B cell (primary cell): ENCODE data around the gene ADCY10. TPM values are rescaled to one million over a fixed set of nuclear protein-coding genes. Genes with fewer than 3 reads are reported as not detected.

Experiments
- ATAC-seq: fragments of 200-7000 bp; cut with Tn5 transposase; one replicate; pipeline ENCODE4 v1.10.0; 2021; ENCODE audit warnings: low read depth, mild to moderate bottlenecking, moderate number of reproducible peaks, moderate library complexity
- CTCF ChIA-PET: fragments of 350-600 bp; sonication (Branson Sonifier 250); formaldehyde crosslinking; loops from one replicate; lab custom pipeline; 2021; ENCODE audit warnings: antibody characterized with exemption, inconsistent platforms; lab: Charles Lee
- POLR2A ChIA-PET: fragments of 350-600 bp; sonication (Branson Sonifier 250); formaldehyde crosslinking; loops from one replicate; lab custom pipeline; 2021; ENCODE audit warnings: antibody characterized with exemption; lab: Charles Lee
- DNase-seq: peaks from one replicate; pipeline ENCODE4 v3.0.0; 2013
- H2AFZ ChIP-seq: 2 replicates; pipeline ENCODE4 v1.6.1; 2012; ENCODE audit warnings: mild to moderate bottlenecking, low read depth, low read length; ENCODE audit not compliant: insufficient read depth, poor library complexity, severe bottlenecking
- H3K27ac ChIP-seq, 2 donors: 1 replicate in 1 of 2; 2 replicates in 1 of 2; pipeline ENCODE4 v1.5.1; 2012 to 2013; ENCODE audit warnings: low read length in 2 of 2, mild to moderate bottlenecking in 2 of 2, moderate library complexity in 1 of 2
- H3K27me3 ChIP-seq, 4 experiments: fragments of 200-600 bp in 1 of 4; sonication (generic) in 1 of 4; replicated peaks in 1 of 4; 1 replicate in 2 of 4; 2 replicates in 2 of 4; pipeline versions ENCODE4 v1.6.1 to v1.7.0; 2013 to 2016; ENCODE audit warnings: low read length in 3 of 4, mild to moderate bottlenecking in 2 of 4, mixed read lengths in 1 of 4, moderate library complexity in 1 of 4; ENCODE audit not compliant: insufficient read depth in 4 of 4, control insufficient read depth in 3 of 4; ENCODE audit errors: control extremely low read depth in 1 of 4
- H3K36me3 ChIP-seq, 2 experiments: replicated peaks in 1 of 2; 1 replicate in 1 of 2; 2 replicates in 1 of 2; pipeline versions ENCODE4 v1.6.1 to v1.7.1; 2013; ENCODE audit warnings: low read length in 1 of 2; ENCODE audit not compliant: insufficient read depth in 2 of 2, control insufficient read depth in 1 of 2; ENCODE audit errors: control extremely low read depth in 1 of 2, extremely low read depth in 1 of 2
- H3K4me1 ChIP-seq, 2 donors: fragments of 200-600 bp in 1 of 2; sonication (generic) in 1 of 2; 1 replicate in 1 of 2; 2 replicates in 1 of 2; pipeline versions ENCODE4 v1.5.1 to v1.6.1; 2013 to 2017; ENCODE audit warnings: low read length in 2 of 2; ENCODE audit not compliant: control insufficient read depth in 2 of 2, insufficient read depth in 2 of 2
- H3K4me2 ChIP-seq: replicated peaks from 2 replicates; pipeline ENCODE3; 2012; ENCODE audit warnings: mild to moderate bottlenecking, low read depth, low read length; ENCODE audit not compliant: poor library complexity, severe bottlenecking
- H3K4me3 ChIP-seq, 5 experiments: fragments of 200-600 bp in 1 of 5; sonication (generic) in 1 of 5; 1 replicate in 3 of 5; 2 replicates in 2 of 5; pipeline versions ENCODE4 v1.5.1 to v1.7.0; 2011 to 2016; ENCODE audit warnings: low read length in 4 of 5, mild to moderate bottlenecking in 4 of 5, low read depth in 2 of 5, control low read depth in 1 of 5, moderate library complexity in 1 of 5; ENCODE audit not compliant: insufficient read depth in 1 of 5; ENCODE audit errors: control extremely low read depth in 1 of 5, extremely low read depth in 1 of 5
- H3K79me2 ChIP-seq: fragments of 200-600 bp; sonication (generic); one replicate; pipeline ENCODE4 v1.6.0; 2016; ENCODE audit warnings: low read length; ENCODE audit not compliant: control insufficient read depth, insufficient read depth
- H3K9ac ChIP-seq: fragments of 200-600 bp; sonication (generic); 2 replicates; pipeline ENCODE4 v1.6.1; 2017; ENCODE audit warnings: mild to moderate bottlenecking, low read length, moderate library complexity
- H3K9me3 ChIP-seq, 3 donors: one replicate each; pipeline versions ENCODE4 v1.6.1 to v1.7.1; 2013; ENCODE audit warnings: low read length in 2 of 3; ENCODE audit not compliant: control insufficient read depth in 2 of 3, insufficient read depth in 1 of 3; ENCODE audit errors: control extremely low read depth in 1 of 3
- H4K20me1 ChIP-seq: 2 replicates; pipeline ENCODE4 v1.6.0; 2012; ENCODE audit warnings: mild to moderate bottlenecking, low read length; ENCODE audit not compliant: insufficient read depth, control insufficient read depth, poor library complexity, severe bottlenecking
- H3K27ac Mint-ChIP-seq: one replicate; pipeline ENCODE4 v1.8.0; 2021; ENCODE audit warnings: mixed read lengths
- H3K27me3 Mint-ChIP-seq: one replicate; pipeline ENCODE4 v1.8.0; 2021; ENCODE audit warnings: mixed read lengths
- H3K4me1 Mint-ChIP-seq: one replicate; pipeline ENCODE4 v1.8.0; 2021; ENCODE audit warnings: mixed read lengths
- H3K4me3 Mint-ChIP-seq: one replicate; pipeline ENCODE4 v1.8.0; 2021; ENCODE audit warnings: mixed read lengths
- H3K9me3 Mint-ChIP-seq: one replicate; pipeline ENCODE4 v1.8.0; 2022; ENCODE audit warnings: mixed read lengths; ENCODE audit not compliant: insufficient read depth
- CTCF ChIP-seq: fragments of 200-600 bp; IDR thresholded peaks from one replicate; pipeline ENCODE4 v1.8.0; 2022; ENCODE audit warnings: antibody characterized with exemption, mild to moderate bottlenecking
- EZH2 ChIP-seq: IDR thresholded peaks from 2 replicates; pipeline ENCODE4 v1.6.1; 2012; ENCODE audit warnings: borderline replicate concordance, low read depth, mild to moderate bottlenecking, moderate library complexity, low read length; ENCODE audit not compliant: insufficient read depth, poor library complexity, severe bottlenecking
- WGBS: methylation state at CpG from one replicate; pipeline ENCODE4 v1.1.5; 2013; ENCODE audit warnings: missing lambda C conversion rate; ENCODE audit not compliant: insufficient coverage; 5-methylcytosine and 5-hydroxymethylcytosine counted together
- intact Hi-C: fragments of 100-400 bp; cut with micrococcal nuclease; formaldehyde crosslinking; loops from one replicate; pipeline ENCODE4 v1.10.0; 2022
- polyA plus RNA-seq: library from polyadenylated mRNA; depleted of rRNA; stranded (reverse); fragments of >200 nt; gene quantifications from 2 replicates; pipeline ENCODE4 v1.2.3, GENCODE V29; 2012
- total RNA-seq, 2 donors: library from RNA; stranded (reverse); fragments of 120-200 nt in 1 of 2; gene quantifications; 1 replicate in 1 of 2; 2 replicates in 1 of 2; pipeline versions ENCODE4 v1.2.3 to v1.2.4, GENCODE V29; 2013 to 2022

Gene ADCY10
- total and polyA plus RNA-seq, 2 donors (not counting 1 experiment from before 2014, with no cell fraction given) = 0.15 TPM; not detected in 1

GRCh38 chr1:167904652-167905130 lies 9.2 kb downstream of the ADCY10 start:
- Histone ChIP-seq H3K36me3 (no peaks in the 10 kb centered on the region), H3K9ac (no peak overlapping the region), H3K4me2 (no peak overlapping the region), H3K27ac (no peak overlapping the region), H3K79me2 (no peaks in the 10 kb centered on the region), H3K9me3 (peaks cover 1 to 6% (median 5%) of the 10 kb centered on the region in 3 donors), H3K4me3 (no peak overlapping the region), H3K27me3 (no peaks in the 10 kb centered on the region), H2AFZ (no peak overlapping the region), H3K4me1 (no peaks in the 10 kb centered on the region), H4K20me1 (no peaks in the 10 kb centered on the region)
- H3K27me3 Mint-ChIP-seq = peaks cover 3% of the 10 kb centered on the region
- no peak overlapping the region for H3K27ac Mint-ChIP-seq
- no peaks in the 10 kb centered on the region for H3K9me3 Mint-ChIP-seq
- DNase-seq = no peak
- no peak for ATAC-seq
- H3K4me1 Mint-ChIP-seq = no peaks in the 10 kb centered on the region
- POLR2A ChIA-PET = no interaction called here
- intact Hi-C loops = no loop called here
- no peak for TF ChIP-seq EZH2
- no peak for TF ChIP-seq CTCF
- CTCF ChIA-PET = no interaction called here
- H3K4me3 Mint-ChIP-seq = no peak overlapping the region
- whole genome bisulfite sequencing = 100% methylated on average over 2 of the region's 4 CpGs

DNA sequence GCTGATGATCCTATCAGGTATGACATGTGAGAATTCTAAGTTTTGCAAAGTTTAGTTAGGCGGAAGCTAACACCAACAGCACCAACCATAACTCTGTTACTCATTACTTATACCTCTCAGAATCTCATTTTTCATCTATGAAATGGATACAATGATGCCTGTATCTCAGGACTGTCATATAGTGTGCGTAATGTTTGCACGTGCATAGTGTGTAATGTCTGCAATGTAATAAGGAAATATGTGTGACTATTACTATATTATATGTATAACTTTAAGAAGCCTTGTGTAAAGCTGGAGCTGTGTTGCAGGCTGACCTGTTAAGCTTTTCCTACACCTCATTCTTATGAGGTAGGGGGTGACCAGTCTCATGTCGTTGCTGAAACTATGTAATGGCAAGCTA lies 13.0 kb downstream of the ADCY10 start:
- Histone ChIP-seq H4K20me1 (no peaks in the 10 kb centered on the region), H3K36me3 (no peaks in the 10 kb centered on the region), H3K4me2 (no peak overlapping the region), H3K27ac (no peak overlapping the region), H3K9me3 (no peaks in the 10 kb centered on the region), H3K4me1 (no peaks in the 10 kb centered on the region), H3K79me2 (no peaks in the 10 kb centered on the region), H3K9ac (no peak overlapping the region), H3K27me3 (no peaks in the 10 kb centered on the region), H3K4me3 (no peak overlapping the region), H2AFZ (no peak overlapping the region)
- TF ChIP-seq CTCF (no peak), EZH2 (no peak)
- ATAC-seq (no peak), DNase-seq (no peak)
- H3K27me3 Mint-ChIP-seq = no peaks in the 10 kb centered on the region
- WGBS = no CpG with 5 or more reads among the region's 4 CpGs
- ChIA-PET CTCF (no interaction called here), POLR2A (no interaction called here)
- H3K9me3 Mint-ChIP-seq = no peaks in the 10 kb centered on the region
- intact Hi-C loops = no loop called here
- no peak overlapping the region for H3K27ac Mint-ChIP-seq
- H3K4me3 Mint-ChIP-seq = no peak overlapping the region
- peaks cover 2% of the 10 kb centered on the region for H3K4me1 Mint-ChIP-seq
